Measurements from ENCODE around the gene RALGPS1.

DNA sequence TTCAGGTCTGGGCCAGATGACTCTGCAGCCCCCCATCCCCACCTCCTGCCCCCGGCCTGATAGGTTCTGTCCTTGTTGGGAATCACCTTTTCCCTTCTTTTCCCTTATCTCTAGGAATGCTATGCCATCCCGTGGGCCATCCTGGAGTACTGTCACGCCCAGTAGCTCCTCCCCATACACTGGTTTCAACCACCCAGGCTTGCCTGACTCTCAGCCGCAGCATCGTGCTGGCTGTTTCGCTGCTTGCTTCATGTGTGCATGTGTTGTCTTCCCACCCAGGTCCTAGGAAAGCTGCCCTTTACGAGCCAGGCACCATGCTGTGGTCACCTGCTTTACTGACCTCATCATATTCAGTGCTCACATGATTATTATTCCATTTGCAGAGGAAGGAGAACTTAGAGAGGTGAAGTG lies 136.0 kb downstream of the RALGPS1 start:
- TF ChIP-seq POLR2A (IDR thresholded peaks at IDR 0.05) = no peak
- TF ChIP-seq, protein P1, sequence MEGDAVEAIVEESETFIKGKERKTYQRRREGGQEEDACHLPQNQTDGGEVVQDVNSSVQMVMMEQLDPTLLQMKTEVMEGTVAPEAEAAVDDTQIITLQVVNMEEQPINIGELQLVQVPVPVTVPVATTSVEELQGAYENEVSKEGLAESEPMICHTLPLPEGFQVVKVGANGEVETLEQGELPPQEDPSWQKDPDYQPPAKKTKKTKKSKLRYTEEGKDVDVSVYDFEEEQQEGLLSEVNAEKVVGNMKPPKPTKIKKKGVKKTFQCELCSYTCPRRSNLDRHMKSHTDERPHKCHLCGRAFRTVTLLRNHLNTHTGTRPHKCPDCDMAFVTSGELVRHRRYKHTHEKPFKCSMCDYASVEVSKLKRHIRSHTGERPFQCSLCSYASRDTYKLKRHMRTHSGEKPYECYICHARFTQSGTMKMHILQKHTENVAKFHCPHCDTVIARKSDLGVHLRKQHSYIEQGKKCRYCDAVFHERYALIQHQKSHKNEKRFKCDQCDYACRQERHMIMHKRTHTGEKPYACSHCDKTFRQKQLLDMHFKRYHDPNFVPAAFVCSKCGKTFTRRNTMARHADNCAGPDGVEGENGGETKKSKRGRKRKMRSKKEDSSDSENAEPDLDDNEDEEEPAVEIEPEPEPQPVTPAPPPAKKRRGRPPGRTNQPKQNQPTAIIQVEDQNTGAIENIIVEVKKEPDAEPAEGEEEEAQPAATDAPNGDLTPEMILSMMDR (IDR thresholded peaks at IDR 0.05) = no peak
